GM18517 (cell line): ENCODE results near the gene ARHGAP15.

ENCODE experiments used
- ATAC-seq: cut with Tn5 transposase; IDR thresholded peaks from one replicate; pipeline ENCODE4 v1.9.1; 2021; ENCODE audit warnings: mild to moderate bottlenecking, moderate library complexity; ENCODE audit not compliant: unreplicated experiment

ARHGAP15 gene

GRCh38 chr2:143674051-143674450, 544.8 kb downstream of the ARHGAP15 start:
- ATAC-seq, result no peak

- no peak for ATAC-seq
Measured at GRCh38 chr2:143675021-143675420, 545.8 kb downstream of the ARHGAP15 start.

- no peak for ATAC-seq
Measured at GRCh38 chr2:143679617-143680016, 550.4 kb downstream of the ARHGAP15 start.

- no peak for ATAC-seq
Measured at GRCh38 chr2:143680885-143681405, 551.7 kb downstream of the ARHGAP15 start.

- no peak for ATAC-seq
Measured at GRCh38 chr2:143682436-143683055, 553.3 kb downstream of the ARHGAP15 start.

GRCh38 chr2:143683977-143684376, 554.8 kb downstream of the ARHGAP15 start:
- ATAC-seq, result no peak

- ATAC-seq, result no peak
Measured at GRCh38 chr2:143684551-143685320, 555.5 kb downstream of the ARHGAP15 start.

GRCh38 chr2:143685421-143686078, 556.3 kb downstream of the ARHGAP15 start:
- no peak for ATAC-seq

- no peak for ATAC-seq
Measured at GRCh38 chr2:143686585-143687164, 557.5 kb downstream of the ARHGAP15 start.

GRCh38 chr2:143688248-143688647, 559.0 kb downstream of the ARHGAP15 start:
- no peak for ATAC-seq

- ATAC-seq, result no peak
Measured at GRCh38 chr2:143688815-143689214, 559.6 kb downstream of the ARHGAP15 start.

- no peak for ATAC-seq
Measured at GRCh38 chr2:143689541-143689940, 560.3 kb downstream of the ARHGAP15 start.

- no peak for ATAC-seq
Measured at GRCh38 chr2:143690235-143690634, 561.0 kb downstream of the ARHGAP15 start.

- no peak for ATAC-seq
Measured at GRCh38 chr2:143691121-143691520, 561.9 kb downstream of the ARHGAP15 start.

GRCh38 chr2:143692162-143692561, 562.9 kb downstream of the ARHGAP15 start:
- no peak for ATAC-seq

- no peak for ATAC-seq
Measured at GRCh38 chr2:143692967-143693366, 563.7 kb downstream of the ARHGAP15 start.

- ATAC-seq, result no peak
Measured at GRCh38 chr2:143694335-143694734, 565.1 kb downstream of the ARHGAP15 start.

GRCh38 chr2:143696651-143697050, 567.4 kb downstream of the ARHGAP15 start:
- peak; percentile 71 for ATAC-seq

GRCh38 chr2:143697744-143698143, 568.5 kb downstream of the ARHGAP15 start:
- ATAC-seq, result peak; percentile 77

GRCh38 chr2:143698352-143698751, 569.1 kb downstream of the ARHGAP15 start:
- no peak for ATAC-seq

- no peak for ATAC-seq
Measured at GRCh38 chr2:143698888-143699570, 569.8 kb downstream of the ARHGAP15 start.
